ENCODE results near the gene EIF4E3.

The EIF4E3 gene

DNA sequence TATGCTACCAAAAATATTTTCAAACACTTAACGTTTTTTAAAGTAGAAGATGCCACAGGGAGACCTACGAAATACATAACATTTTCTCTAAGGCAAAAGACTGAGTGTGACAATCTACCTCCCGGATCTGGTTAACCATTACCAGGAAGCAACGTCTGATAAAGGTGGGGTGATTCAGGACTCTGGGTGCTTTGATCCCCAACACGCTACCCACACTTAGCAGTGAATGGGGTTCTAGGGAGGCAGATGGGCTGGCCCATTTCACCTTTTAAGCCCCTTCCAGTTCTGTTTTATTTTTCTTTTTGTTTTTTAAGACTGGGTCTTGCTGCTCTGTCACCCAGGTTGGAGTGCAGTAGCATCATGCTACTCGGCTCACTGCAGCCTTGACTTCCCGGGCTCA, 39.5 kb downstream of the EIF4E3 start:
- no peak for DNase-seq

DNA sequence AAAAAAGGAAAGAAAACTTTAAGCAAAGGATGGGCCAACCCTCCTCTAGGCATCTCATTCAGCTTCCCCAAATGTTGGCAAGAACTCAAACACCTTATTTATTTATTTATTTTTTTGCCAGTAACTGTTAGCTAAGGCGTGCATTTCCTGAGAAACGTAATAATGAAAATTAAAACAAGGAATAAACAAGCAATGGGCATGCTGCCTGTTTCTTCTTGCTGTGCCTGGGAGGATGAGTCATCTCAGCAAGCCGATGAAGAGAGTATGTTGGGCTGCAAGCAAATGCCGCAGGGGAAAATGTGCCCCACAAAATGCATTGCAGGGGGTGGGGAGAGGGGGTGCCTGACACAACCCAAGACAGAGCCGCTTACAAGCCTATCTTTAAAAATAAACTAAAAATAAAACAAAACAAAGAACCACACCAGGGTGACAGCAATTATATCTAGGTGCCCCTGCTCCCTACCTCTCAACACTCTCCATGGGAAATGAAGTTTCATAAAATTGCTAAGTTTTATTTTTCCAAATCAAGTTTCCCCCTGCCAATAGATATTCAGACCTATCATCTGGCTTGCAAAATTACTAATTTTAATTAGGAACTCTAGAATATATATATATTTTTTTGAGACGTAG, 40.3 kb downstream of the EIF4E3 start:
- DNase-seq = peak; percentile 20

- no peak for DNase-seq
Measured at GRCh38 chr3:71684046-71684756, 41.0 kb downstream of the EIF4E3 start.

GRCh38 chr3:71681224-71681668, 44.0 kb downstream of the EIF4E3 start:
- no peak for DNase-seq

- DNase-seq = no peak
Measured at GRCh38 chr3:71680603-71681002, 44.6 kb downstream of the EIF4E3 start.

GRCh38 chr3:71676931-71677330, 48.3 kb downstream of the EIF4E3 start:
- no peak for DNase-seq

DNA sequence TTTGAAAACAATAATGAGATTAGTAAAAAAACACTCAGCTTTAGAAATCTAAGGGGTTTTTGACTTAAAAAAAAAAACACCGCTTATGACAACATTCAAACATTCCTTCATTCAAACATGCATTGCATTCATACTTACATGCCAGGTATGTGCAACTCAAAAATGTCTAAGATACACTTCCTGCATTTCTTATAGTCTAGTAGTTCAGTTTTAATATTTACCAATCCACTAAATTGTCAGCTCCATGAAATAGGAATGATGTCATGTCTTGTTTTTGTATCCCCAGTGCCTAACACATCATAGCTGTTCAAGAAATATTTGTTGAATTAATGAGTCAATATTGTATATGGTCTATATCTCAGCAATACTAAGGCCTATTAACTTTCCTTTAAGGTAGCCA, 51.7 kb downstream of the EIF4E3 start:
- no peak for DNase-seq

GRCh38 chr3:71672807-71673206, 52.4 kb downstream of the EIF4E3 start:
- DNase-seq = no peak

- no peak for DNase-seq
Measured at GRCh38 chr3:71672340-71672739, 52.9 kb downstream of the EIF4E3 start.

DNA sequence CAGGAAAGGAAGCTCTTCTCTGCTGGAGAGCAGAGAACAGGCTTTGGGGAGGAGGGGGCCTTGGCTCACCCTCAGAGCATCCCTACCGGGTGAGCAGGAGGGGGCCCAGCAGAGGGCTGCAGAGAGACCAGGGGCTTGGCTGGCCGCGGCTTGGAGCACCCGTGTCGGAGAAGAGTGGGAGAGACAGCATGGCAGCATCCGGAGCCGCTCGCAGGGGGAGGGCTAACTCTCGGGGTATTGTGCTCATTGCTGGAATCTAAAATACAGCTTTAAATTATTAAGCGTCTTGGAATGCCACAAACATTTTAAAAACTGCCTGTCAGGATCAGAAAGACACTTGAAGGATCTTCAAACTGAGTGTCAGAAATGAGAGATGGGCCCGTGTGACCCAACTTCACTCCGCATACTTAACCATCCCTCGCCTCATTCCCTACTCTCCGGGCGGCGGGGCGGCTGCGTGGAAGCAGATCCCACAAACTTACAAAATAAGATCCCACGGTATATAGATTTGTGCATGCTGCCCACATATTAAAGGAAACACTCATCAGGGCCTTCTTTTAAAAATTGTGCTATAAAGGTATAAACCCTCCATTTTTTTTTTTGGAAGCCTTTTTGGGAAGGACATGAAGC, 53.9 kb downstream of the EIF4E3 start:
- no peak for DNase-seq

DNA sequence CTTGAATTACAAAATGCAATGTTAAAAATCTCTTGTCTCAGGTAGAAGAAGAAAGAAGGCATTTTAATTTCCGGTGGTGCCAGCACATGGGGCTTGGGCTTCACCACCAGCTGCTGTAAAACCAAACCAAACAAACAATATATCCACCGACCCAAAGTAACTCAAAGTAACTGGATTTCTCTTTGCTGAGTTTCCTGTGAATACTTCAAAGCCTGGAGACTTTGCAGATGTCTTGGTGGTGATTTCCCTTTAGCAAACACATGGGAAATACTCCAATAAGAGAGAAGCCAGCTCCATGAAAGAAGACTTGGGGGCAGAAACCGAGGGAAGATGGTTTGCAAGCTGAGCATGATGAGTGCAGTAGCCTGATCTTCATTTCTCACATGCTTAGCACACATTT, 62.6 kb downstream of the EIF4E3 start:
- no peak for DNase-seq

- no peak for DNase-seq
Measured at GRCh38 chr3:71662056-71662455, 63.1 kb downstream of the EIF4E3 start.

- DNase-seq = no peak
Measured at GRCh38 chr3:71659864-71660591, 65.2 kb downstream of the EIF4E3 start.

- peak; percentile 61 for DNase-seq
Measured at GRCh38 chr3:71657831-71658530, 67.2 kb downstream of the EIF4E3 start.

DNA sequence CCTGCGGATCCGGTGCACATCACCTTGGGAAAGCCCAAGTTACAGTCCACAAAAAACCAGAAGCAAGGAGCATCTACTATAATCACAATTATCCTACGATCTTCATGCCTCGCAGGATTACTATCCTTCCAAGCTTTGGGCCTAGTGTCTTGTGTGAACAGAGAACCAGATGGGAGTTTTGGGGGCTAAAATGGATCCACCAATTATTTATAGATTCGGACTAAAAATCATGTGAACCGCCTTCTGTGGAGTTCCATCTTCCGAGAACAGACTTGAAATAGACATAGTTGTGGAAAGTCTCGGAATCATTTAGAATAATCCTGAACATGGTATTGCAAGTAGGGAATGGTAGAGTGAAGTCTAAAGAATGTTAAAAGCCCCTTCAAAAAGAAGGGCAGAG, 70.1 kb downstream of the EIF4E3 start:
- DNase-seq = no peak

DNA sequence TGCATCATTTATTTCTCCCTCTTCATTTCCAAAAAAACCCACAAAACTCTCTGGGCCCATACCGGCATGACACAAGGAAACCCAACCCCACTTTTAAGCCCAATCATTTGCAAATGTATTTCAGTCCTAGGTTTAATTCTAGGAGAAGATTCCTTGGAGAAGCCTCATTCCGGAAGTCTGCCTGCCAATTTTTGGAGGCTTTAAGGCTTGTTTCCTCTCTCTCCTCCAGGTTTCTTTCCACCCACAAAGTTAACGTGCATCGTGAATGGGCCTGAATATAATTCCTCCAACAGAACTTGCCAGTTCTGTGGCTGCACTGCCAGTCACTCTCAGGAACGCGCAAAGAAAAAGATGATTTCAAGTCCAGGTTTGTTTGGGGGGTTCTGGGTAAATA, 71.8 kb downstream of the EIF4E3 start:
- DNase-seq = no peak

DNA sequence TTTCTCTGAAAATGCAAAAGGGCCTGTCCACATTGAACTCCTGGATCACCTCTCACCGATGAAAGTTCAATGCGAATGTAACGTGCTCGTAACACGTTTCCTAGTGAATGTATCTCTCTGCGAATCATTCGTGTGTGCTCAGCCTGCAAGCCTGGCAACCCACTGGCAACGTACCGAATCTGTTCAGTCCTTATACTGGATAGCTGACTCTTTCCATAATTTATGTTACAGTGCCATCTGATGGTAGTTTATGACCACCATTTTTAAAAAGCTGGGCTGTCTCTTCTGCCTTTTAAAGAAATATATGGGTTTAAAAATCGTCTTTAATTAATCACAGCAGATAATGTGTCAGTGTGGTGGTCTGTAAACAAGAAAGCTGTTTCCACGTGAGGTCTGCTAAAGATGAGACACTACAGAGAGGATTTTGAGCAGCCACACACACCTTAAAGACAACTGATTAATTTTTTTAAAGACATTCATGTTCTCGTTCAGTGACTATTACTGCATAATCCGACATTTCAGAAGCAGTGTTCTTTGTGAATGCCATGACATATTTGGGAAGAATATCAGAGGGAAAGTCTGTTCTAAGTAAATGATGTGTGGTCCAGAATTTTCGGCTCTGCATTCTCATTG, 72.3 kb downstream of the EIF4E3 start:
- DNase-seq = peak; percentile 13

DNA sequence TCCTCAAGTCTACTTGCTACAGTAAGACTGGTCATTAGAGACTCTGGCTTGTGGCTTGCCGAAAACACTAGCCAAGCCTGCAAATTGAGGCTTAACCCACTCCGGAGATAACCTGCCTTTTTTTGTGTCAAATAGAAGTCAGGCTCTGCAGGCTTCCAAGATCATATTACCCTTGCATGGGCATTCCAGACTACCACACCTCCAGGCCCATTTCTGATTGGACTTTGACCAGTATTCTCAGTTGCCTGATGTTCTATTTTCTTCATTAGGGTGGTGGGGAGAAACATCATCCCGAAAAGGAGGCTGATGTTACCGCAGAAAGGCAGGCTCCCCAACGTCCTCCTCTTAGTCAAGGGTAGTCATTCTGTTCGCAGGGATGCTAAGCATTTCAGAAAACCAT, 73.6 kb downstream of the EIF4E3 start:
- no peak for DNase-seq

GRCh38 chr3:71650372-71650771, 74.8 kb downstream of the EIF4E3 start:
- no peak for DNase-seq

GRCh38 chr3:71649757-71650156, 75.4 kb downstream of the EIF4E3 start:
- DNase-seq = no peak

DNA sequence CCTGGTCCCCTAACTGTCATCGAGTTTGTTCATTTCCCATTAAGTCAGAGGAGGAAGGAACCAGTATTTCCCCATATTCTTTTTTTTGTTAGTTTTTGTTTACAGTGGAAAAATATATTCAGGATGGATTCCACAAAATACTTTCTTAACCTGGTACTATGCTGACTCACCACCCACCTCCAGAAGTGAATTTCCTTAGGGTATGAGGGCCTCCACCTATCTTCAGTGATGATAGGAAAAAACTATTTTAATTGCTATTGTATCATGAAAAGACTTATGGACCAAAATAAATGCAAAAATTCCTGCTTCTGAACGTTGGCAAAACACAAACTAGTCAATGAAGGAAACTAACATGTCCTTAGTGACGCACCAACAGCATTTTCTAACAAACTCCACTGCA, 77.5 kb downstream of the EIF4E3 start:
- no peak for DNase-seq

- no peak for DNase-seq
Measured at GRCh38 chr3:71646971-71647370, 78.2 kb downstream of the EIF4E3 start.

- no peak for DNase-seq
Measured at GRCh38 chr3:71645140-71645539, 80.1 kb downstream of the EIF4E3 start.
